HepG2 (cell line): ENCODE measurements around the gene IFIH1. TPM values are rescaled to one million over a fixed set of nuclear protein-coding genes. Genes with fewer than 3 reads are reported as not detected.

ENCODE experiments used
- ARNT2 ChIP-seq: sonication (generic); formaldehyde crosslinking; IDR thresholded peaks from 2 replicates; pipeline ENCODE4 v1.8.0; 2022; ENCODE audit warnings: mild to moderate bottlenecking, low read depth, missing genetic modification reagents, moderate library complexity
- ATF7 ChIP-seq, 2 experiments: fragments of 450-650 bp in 1 of 2; sonication (generic) in 1 of 2; formaldehyde crosslinking in 1 of 2; IDR thresholded peaks; 2 replicates each; pipeline versions ENCODE4 v1.4.0 to v1.6.1; 2016 to 2020; ENCODE audit warnings: antibody characterized with exemption in 1 of 2, mild to moderate bottlenecking in 1 of 2, missing genetic modification reagents in 1 of 2
- HHEX ChIP-seq: IDR thresholded peaks from 2 replicates; pipeline ENCODE4 v1.6.1; 2016; ENCODE audit warnings: control low read depth
- KDM2A ChIP-seq: sonication (generic); formaldehyde crosslinking; IDR thresholded peaks from 2 replicates; pipeline ENCODE4 v1.4.0; 2020; ENCODE audit warnings: low read depth, missing genetic modification reagents, borderline replicate concordance
- KDM5B ChIP-seq: sonication (generic); formaldehyde crosslinking; IDR thresholded peaks from 2 replicates; pipeline ENCODE4 v1.4.0; 2020; ENCODE audit warnings: missing genetic modification reagents, mild to moderate bottlenecking, borderline replicate concordance
- NCOR1 ChIP-seq: fragments of 200-600 bp; sonication (generic); IDR thresholded peaks from 2 replicates; pipeline ENCODE4 v1.7.0; 2017; ENCODE audit warnings: antibody characterized with exemption, low read length, borderline replicate concordance
- SPEN ChIP-seq: sonication (generic); formaldehyde crosslinking; IDR thresholded peaks from 2 replicates; pipeline ENCODE4 v1.5.1; 2020; ENCODE audit warnings: low read depth, mild to moderate bottlenecking, missing genetic modification reagents
- SSRP1 ChIP-seq: IDR thresholded peaks from 2 replicates; pipeline ENCODE4 v1.6.1; 2016; ENCODE audit warnings: control low read depth
- ZFYVE20 ChIP-seq: sonication (generic); formaldehyde crosslinking; IDR thresholded peaks from 2 replicates; pipeline ENCODE4 v1.8.0; 2023; ENCODE audit warnings: low read depth, mild to moderate bottlenecking, moderate library complexity, missing genetic modification reagents, borderline replicate concordance
- polyA plus RNA-seq, 8 experiments: library from polyadenylated mRNA; depleted of rRNA in 3 of 8; stranded (reverse) in 7 of 8; unstranded in 1 of 8; fragments of >200 nt; fragmentation: Illumina TruSeq in 4 of 8; extraction: Trizol in 4 of 8; gene quantifications; 2 replicates each; pipeline versions ENCODE4 v1.2.1 to v1.2.3, GENCODE V29; 2011 to 2016; ENCODE audit warnings: low read depth in 4 of 8, missing spikeins in 1 of 8, mixed read lengths in 1 of 8; ENCODE audit not compliant: insufficient read depth in 1 of 8
- total RNA-seq, 5 experiments: library from RNA; depleted of rRNA; stranded (reverse); fragments of >200 nt; fragmentation: Illumina TruSeq; extraction: Trizol; gene quantifications; 2 replicates each; pipeline ENCODE4 v1.2.3, GENCODE V29; 2016; ENCODE audit warnings: low read depth in 1 of 5
- TF ChIP-seq, protein P1 (sequence below): sonication (generic); formaldehyde crosslinking; IDR thresholded peaks from 2 replicates; pipeline ENCODE4 v1.5.1; 2020; ENCODE audit warnings: missing genetic modification reagents, mild to moderate bottlenecking, borderline replicate concordance
- TF ChIP-seq, protein P2 (sequence below): sonication (generic); formaldehyde crosslinking; IDR thresholded peaks from 2 replicates; pipeline ENCODE4 v1.5.0; 2020; ENCODE audit warnings: mild to moderate bottlenecking, missing genetic modification reagents
- TF ChIP-seq, protein P3 (sequence below): sonication (generic); formaldehyde crosslinking; IDR thresholded peaks from 2 replicates; pipeline ENCODE4 v1.5.0; 2020; ENCODE audit warnings: mild to moderate bottlenecking, missing genetic modification reagents, moderate library complexity
- TF ChIP-seq, protein P4 (sequence below): sonication (generic); formaldehyde crosslinking; IDR thresholded peaks from 2 replicates; pipeline ENCODE4 v1.4.0; 2020; ENCODE audit warnings: mild to moderate bottlenecking, missing genetic modification reagents, borderline replicate concordance
- TF ChIP-seq, protein P5 (sequence below): sonication (generic); formaldehyde crosslinking; IDR thresholded peaks from 2 replicates; pipeline ENCODE4 v1.4.0; 2020; ENCODE audit warnings: low read depth, mild to moderate bottlenecking, missing genetic modification reagents
- TF ChIP-seq, protein P6 (sequence below): IDR thresholded peaks from 2 replicates; pipeline ENCODE4 v1.6.1; 2016

IFIH1 gene
- total and polyA plus RNA-seq, 2 of the 13 experiments (the other 11 are each of a cell fraction or from before 2014, with no cell fraction given) = 1.5 to 11.5 TPM

DNA sequence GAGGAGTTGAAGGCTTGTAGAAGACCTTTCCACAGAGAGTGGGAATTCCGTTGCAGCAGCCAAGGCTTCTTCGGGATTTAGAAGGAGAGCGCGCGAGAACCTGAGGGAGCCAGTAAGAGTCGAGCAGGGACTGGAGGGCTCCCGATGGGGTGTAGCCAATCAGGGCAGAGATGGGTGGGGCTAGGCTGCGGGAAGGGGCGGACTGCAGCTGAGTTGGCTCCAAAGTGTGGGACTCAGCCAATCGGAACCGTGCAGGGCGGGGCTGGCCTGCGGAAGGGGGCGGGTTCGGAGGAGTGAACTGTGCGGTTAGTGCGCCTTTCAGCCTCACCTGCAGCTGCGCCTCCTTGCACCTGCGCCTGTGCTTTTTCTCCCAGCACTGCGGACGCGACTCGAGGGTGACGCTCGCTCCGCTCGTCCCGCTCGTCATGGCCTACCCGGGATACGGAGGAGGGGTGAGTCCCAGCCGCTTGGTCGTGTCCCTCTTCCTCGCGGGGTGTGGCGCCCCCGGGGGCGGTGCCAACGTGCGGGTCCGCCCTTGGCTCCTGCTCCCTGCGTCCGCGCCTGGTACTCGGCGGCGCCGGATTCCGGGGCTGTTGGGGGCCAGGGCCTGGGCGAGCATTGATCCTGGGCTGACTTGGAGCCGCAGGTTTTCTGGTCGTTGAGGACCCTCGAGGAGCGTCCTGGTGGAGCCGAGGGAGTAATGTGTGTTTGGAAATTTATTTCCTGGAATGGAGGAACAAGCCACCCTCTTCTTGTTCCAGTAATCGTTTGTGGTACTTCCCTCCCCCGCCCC lies 25.5 kb upstream of the IFIH1 start, which contains the start of gene GCA (continued):
- TF ChIP-seq KDM5B (CRISPR knock-in tag) (peak; percentile 91), HHEX (CRISPR knock-in tag) (no peak), KDM2A (CRISPR knock-in tag) (peak; percentile 95; the same call in 1 of the 2 replicates), SPEN (peak; percentile 86), NCOR1 (peak; percentile 38; the same call in 1 of the 2 replicates), ZFYVE20 (CRISPR knock-in tag) (peak; percentile 94; the same call in 1 of the 2 replicates), ATF7 (IDR thresholded peaks at IDR 0.05) (no peak), ATF7 (CRISPR knock-in tag; IDR thresholded peaks at IDR 0.05) (0 out of 2 replicates have a peak, but pooled peaks have one; percentile 47), ARNT2 (peak; percentile 93), SSRP1 (no peak)
- TF ChIP-seq, protein P1, sequence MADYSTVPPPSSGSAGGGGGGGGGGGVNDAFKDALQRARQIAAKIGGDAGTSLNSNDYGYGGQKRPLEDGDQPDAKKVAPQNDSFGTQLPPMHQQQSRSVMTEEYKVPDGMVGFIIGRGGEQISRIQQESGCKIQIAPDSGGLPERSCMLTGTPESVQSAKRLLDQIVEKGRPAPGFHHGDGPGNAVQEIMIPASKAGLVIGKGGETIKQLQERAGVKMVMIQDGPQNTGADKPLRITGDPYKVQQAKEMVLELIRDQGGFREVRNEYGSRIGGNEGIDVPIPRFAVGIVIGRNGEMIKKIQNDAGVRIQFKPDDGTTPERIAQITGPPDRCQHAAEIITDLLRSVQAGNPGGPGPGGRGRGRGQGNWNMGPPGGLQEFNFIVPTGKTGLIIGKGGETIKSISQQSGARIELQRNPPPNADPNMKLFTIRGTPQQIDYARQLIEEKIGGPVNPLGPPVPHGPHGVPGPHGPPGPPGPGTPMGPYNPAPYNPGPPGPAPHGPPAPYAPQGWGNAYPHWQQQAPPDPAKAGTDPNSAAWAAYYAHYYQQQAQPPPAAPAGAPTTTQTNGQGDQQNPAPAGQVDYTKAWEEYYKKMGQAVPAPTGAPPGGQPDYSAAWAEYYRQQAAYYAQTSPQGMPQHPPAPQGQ (CRISPR knock-in tag) = no peak
- TF ChIP-seq, protein P2, sequence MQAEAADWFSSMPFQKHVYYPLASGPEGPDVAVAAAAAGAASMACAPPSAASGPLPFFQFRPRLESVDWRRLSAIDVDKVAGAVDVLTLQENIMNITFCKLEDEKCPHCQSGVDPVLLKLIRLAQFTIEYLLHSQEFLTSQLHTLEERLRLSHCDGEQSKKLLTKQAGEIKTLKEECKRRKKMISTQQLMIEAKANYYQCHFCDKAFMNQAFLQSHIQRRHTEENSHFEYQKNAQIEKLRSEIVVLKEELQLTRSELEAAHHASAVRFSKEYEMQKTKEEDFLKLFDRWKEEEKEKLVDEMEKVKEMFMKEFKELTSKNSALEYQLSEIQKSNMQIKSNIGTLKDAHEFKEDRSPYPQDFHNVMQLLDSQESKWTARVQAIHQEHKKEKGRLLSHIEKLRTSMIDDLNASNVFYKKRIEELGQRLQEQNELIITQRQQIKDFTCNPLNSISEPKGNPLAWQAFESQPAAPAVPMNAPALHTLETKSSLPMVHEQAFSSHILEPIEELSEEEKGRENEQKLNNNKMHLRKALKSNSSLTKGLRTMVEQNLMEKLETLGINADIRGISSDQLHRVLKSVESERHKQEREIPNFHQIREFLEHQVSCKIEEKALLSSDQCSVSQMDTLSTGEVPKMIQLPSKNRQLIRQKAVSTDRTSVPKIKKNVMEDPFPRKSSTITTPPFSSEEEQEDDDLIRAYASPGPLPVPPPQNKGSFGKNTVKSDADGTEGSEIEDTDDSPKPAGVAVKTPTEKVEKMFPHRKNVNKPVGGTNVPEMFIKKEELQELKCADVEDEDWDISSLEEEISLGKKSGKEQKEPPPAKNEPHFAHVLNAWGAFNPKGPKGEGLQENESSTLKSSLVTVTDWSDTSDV (CRISPR knock-in tag) = no peak; the same call in 1 of the 2 replicates
- TF ChIP-seq, protein P3, sequence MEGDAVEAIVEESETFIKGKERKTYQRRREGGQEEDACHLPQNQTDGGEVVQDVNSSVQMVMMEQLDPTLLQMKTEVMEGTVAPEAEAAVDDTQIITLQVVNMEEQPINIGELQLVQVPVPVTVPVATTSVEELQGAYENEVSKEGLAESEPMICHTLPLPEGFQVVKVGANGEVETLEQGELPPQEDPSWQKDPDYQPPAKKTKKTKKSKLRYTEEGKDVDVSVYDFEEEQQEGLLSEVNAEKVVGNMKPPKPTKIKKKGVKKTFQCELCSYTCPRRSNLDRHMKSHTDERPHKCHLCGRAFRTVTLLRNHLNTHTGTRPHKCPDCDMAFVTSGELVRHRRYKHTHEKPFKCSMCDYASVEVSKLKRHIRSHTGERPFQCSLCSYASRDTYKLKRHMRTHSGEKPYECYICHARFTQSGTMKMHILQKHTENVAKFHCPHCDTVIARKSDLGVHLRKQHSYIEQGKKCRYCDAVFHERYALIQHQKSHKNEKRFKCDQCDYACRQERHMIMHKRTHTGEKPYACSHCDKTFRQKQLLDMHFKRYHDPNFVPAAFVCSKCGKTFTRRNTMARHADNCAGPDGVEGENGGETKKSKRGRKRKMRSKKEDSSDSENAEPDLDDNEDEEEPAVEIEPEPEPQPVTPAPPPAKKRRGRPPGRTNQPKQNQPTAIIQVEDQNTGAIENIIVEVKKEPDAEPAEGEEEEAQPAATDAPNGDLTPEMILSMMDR (CRISPR knock-in tag) = peak; percentile 53
- TF ChIP-seq, protein P4, sequence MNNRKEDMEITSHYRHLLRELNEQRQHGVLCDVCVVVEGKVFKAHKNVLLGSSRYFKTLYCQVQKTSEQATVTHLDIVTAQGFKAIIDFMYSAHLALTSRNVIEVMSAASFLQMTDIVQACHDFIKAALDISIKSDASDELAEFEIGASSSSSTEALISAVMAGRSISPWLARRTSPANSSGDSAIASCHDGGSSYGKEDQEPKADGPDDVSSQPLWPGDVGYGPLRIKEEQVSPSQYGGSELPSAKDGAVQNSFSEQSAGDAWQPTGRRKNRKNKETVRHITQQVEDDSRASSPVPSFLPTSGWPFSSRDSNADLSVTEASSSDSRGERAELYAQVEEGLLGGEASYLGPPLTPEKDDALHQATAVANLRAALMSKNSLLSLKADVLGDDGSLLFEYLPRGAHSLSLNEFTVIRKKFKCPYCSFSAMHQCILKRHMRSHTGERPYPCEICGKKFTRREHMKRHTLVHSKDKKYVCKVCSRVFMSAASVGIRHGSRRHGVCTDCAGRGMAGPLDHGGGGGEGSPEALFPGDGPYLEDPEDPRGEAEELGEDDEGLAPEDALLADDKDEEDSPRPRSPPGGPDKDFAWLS = no peak
- TF ChIP-seq, protein P5, sequence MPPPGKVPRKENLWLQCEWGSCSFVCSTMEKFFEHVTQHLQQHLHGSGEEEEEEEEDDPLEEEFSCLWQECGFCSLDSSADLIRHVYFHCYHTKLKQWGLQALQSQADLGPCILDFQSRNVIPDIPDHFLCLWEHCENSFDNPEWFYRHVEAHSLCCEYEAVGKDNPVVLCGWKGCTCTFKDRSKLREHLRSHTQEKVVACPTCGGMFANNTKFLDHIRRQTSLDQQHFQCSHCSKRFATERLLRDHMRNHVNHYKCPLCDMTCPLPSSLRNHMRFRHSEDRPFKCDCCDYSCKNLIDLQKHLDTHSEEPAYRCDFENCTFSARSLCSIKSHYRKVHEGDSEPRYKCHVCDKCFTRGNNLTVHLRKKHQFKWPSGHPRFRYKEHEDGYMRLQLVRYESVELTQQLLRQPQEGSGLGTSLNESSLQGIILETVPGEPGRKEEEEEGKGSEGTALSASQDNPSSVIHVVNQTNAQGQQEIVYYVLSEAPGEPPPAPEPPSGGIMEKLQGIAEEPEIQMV (CRISPR knock-in tag) = peak; percentile 97
- TF ChIP-seq, protein P6, sequence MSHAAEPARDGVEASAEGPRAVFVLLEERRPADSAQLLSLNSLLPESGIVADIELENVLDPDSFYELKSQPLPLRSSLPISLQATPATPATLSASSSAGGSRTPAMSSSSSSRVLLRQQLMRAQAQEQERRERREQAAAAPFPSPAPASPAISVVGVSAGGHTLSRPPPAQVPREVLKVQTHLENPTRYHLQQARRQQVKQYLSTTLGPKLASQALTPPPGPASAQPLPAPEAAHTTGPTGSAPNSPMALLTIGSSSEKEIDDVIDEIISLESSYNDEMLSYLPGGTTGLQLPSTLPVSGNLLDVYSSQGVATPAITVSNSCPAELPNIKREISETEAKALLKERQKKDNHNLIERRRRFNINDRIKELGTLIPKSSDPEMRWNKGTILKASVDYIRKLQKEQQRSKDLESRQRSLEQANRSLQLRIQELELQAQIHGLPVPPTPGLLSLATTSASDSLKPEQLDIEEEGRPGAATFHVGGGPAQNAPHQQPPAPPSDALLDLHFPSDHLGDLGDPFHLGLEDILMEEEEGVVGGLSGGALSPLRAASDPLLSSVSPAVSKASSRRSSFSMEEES (CRISPR knock-in tag) = peak; percentile 30; the same call in 1 of the 2 replicates
